Karpas-422 (cell line): ENCODE data around the gene PTBP1. TPM values are rescaled to one million over a fixed set of nuclear protein-coding genes. Genes with fewer than 3 reads are reported as not detected.

Source experiments
- DNase-seq: peaks from one replicate; pipeline ENCODE4 v3.0.0-alpha.2; 2015
- H2AFZ ChIP-seq: fragments of 200-600 bp; sonication (generic); 2 replicates; pipeline ENCODE4 v1.6.1; 2014; ENCODE audit warnings: antibody characterized with exemption, low read length, mixed read lengths
- H3K27ac ChIP-seq: fragments of 200-600 bp; sonication (generic); 2 replicates; pipeline ENCODE4 v1.5.1; 2014; ENCODE audit warnings: mild to moderate bottlenecking, low read length, moderate library complexity
- H3K27me3 ChIP-seq: fragments of 200-600 bp; sonication (generic); 2 replicates; pipeline ENCODE4 v1.6.1; 2014; ENCODE audit warnings: low read length, mixed read lengths
- H3K36me3 ChIP-seq: fragments of 200-600 bp; sonication (generic); 2 replicates; pipeline ENCODE4 v1.6.1; 2014; ENCODE audit warnings: low read length, mixed read lengths; ENCODE audit not compliant: insufficient read depth
- H3K4me1 ChIP-seq: fragments of 200-600 bp; sonication (generic); 2 replicates; pipeline ENCODE4 v1.6.1; 2014; ENCODE audit warnings: mild to moderate bottlenecking, low read length, mixed read lengths
- H3K4me2 ChIP-seq: fragments of 200-600 bp; sonication (generic); 2 replicates; pipeline ENCODE4 v1.6.1; 2014; ENCODE audit warnings: low read length, low read depth, mild to moderate bottlenecking; ENCODE audit not compliant: poor library complexity, severe bottlenecking
- H3K4me3 ChIP-seq: fragments of 200-600 bp; sonication (generic); 2 replicates; pipeline ENCODE4 v1.5.1; 2014; ENCODE audit warnings: mild to moderate bottlenecking, antibody characterized with exemption, low read length, mixed read lengths
- H3K79me2 ChIP-seq: fragments of 200-600 bp; sonication (generic); 2 replicates; pipeline ENCODE4 v1.6.1; 2014; ENCODE audit warnings: mild to moderate bottlenecking, low read length, mixed read lengths
- H3K9ac ChIP-seq: fragments of 200-600 bp; sonication (generic); 2 replicates; pipeline ENCODE4 v1.6.0; 2014; ENCODE audit warnings: low read length
- H3K9me2 ChIP-seq: fragments of 200-600 bp; sonication (generic), shearing (Covaris generic); replicated peaks from 2 replicates; pipeline ENCODE4 v1.6.0; 2014; ENCODE audit warnings: mild to moderate bottlenecking, low read length, moderate library complexity; ENCODE audit not compliant: insufficient read depth
- H3K9me3 ChIP-seq: fragments of 300-700, 200-600 bp; sonication (generic); 2 replicates; pipeline ENCODE4 v1.6.1; 2014; ENCODE audit warnings: low read length, mixed read lengths
- H4K20me1 ChIP-seq: fragments of 200-600 bp; sonication (generic); 2 replicates; pipeline ENCODE4 v1.6.1; 2014; ENCODE audit warnings: mild to moderate bottlenecking, antibody characterized with exemption, low read length, low read depth; ENCODE audit not compliant: insufficient read depth
- total RNA-seq: library from RNA; depleted of rRNA; stranded (reverse); fragments of >200 nt; shearing (Covaris generic); gene quantifications from 2 replicates; pipeline ENCODE4 v1.2.3, GENCODE V29; 2014; ENCODE audit warnings: low replicate concordance

The PTBP1 gene
- total RNA-seq, 1 experiment from 2014 or later: 170 TPM

DNA sequence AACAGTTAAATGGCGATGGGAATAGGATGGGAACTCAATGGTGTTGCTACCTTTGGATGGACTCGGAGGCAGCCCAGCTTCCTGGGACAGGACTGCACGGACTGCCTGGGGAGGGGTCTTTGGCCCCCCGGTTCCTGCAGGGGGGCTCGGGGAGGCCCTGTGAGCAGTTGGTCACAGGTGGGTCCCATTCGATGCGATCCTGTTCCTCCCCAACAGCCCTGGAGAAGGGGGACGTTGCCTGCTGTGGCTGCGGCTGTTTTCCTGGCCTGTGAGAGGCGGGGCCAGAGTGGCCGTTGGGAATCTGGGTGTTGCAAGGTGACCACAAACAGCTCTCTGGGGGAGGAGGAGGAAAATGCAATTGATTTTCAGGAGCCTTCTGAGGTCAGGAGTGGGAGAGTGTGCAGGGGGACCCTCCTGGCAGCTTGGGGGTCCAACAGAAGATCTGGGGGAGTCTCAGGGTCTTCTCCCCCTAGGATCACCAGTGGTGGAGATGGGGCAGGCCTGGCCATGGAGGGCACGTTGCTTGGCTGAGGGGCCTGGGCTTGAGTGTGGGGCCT lies 26.4 kb downstream of the PTBP1 start:
- Histone ChIP-seq H3K9me2 (no peaks in the 10 kb centered on the region), H3K4me1 (no peaks in the 10 kb centered on the region), H3K27me3 (no peaks in the 10 kb centered on the region), H3K4me3 (no peak overlapping the region), H3K36me3 (no peaks in the 10 kb centered on the region), H3K9me3 (no peaks in the 10 kb centered on the region), H3K27ac (no peak overlapping the region), H3K4me2 (no peak overlapping the region), H3K9ac (no peak overlapping the region), H4K20me1 (no peaks in the 10 kb centered on the region), H2AFZ (no peak overlapping the region), H3K79me2 (no peaks in the 10 kb centered on the region)
- DNase-seq: no peak

DNA sequence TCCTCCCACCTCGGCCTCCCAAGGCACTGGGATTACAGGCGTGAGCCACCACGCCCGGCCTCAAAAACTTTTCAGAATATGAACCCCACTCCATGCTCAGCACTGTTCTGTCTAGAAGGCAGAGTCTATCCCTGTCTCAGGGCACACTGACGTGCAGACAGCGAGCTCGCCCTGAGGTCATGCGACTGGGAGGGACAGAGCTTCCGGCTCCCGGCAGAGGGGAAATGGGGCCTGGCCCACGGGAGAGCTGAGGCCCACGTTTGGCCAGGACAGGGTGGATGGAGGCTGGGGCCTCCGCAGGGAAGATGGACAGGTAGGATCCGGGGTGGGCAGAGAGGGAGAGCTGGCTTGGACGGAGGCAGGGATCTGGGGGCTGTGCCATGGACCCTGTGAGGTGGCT lies 27.6 kb downstream of the PTBP1 start:
- Histone ChIP-seq H3K27ac (no peak overlapping the region), H3K36me3 (no peaks in the 10 kb centered on the region), H3K79me2 (no peaks in the 10 kb centered on the region), H3K4me1 (no peaks in the 10 kb centered on the region), H3K9ac (no peak overlapping the region), H3K4me3 (no peak overlapping the region), H3K9me3 (no peaks in the 10 kb centered on the region), H3K27me3 (no peaks in the 10 kb centered on the region), H4K20me1 (no peaks in the 10 kb centered on the region), H3K9me2 (no peaks in the 10 kb centered on the region), H3K4me2 (no peak overlapping the region), H2AFZ (no peak overlapping the region)
- no peak for DNase-seq

DNA sequence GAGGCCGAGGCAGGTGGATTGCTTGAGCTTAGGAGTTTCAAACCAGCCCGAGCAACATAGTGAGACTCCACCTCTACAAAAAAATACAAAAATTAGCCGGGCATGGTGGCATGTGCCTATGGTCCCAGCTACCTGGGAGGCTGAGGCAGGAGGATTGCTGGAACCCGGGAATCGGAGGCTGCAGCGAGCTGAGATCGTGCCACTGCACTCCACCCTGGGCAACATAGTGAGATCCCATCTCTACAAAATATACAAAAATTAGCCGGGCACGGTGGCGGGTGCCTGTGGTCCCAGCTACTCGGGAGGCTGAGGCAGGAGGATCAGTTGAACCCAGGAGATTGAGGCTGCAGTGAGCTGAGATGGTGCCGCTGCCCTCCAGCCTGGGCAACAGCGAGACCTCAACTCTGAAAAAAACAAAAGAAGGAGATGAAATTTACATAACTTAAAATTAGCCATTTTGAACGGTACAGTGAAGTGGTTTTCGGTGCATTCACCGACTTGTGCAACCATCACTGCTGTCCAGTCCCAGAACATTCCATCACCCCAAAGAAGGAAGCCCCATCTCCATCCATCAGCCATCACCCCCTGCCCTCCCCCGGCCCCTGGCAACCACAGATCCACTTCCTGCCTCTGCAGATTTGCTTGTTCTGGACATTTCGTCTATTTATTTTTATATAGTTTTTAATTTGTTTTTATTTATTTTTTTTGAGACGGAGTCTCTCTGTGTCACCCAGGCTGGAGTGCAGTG lies 28.8 kb downstream of the PTBP1 start:
- Histone ChIP-seq H3K79me2 (no peaks in the 10 kb centered on the region), H3K9me3 (no peaks in the 10 kb centered on the region), H3K9ac (no peak overlapping the region), H3K9me2 (no peaks in the 10 kb centered on the region), H3K27me3 (no peaks in the 10 kb centered on the region), H3K36me3 (no peaks in the 10 kb centered on the region), H3K4me1 (no peaks in the 10 kb centered on the region), H2AFZ (no peak overlapping the region), H3K27ac (no peak overlapping the region), H4K20me1 (no peaks in the 10 kb centered on the region), H3K4me3 (no peak overlapping the region), H3K4me2 (no peak overlapping the region)
- DNase-seq: no peak

DNA sequence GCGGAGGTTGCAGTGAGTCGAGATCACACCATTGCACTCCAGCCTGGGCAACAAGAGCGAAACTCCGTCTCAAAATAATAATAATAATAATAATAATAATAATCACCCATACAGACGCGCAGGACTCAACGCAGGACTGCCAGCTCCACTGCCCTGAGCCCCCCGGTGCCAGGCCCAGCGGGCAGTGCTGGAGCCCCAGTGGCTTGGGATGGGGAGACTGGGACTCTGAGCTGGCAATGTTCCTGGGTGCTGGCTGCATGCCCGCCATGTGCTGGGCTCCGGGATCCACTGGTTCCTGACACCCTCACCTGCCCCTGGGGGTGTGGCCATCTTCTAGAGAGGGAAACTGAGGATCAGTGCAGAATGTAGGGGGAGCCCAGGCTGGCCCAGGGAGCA lies 30.1 kb downstream of the PTBP1 start:
- H3K9me3 ChIP-seq: no peaks in the 10 kb centered on the region
- H3K79me2 ChIP-seq: no peaks in the 10 kb centered on the region
- no peak overlapping the region for H3K4me3 ChIP-seq
- H3K9ac ChIP-seq: no peak overlapping the region
- H3K4me2 ChIP-seq: no peak overlapping the region
- H3K27me3 ChIP-seq: no peaks in the 10 kb centered on the region
- H3K4me1 ChIP-seq: no peaks in the 10 kb centered on the region
- H4K20me1 ChIP-seq: no peaks in the 10 kb centered on the region
- no peaks in the 10 kb centered on the region for H3K9me2 ChIP-seq
- no peaks in the 10 kb centered on the region for H3K36me3 ChIP-seq
- H2AFZ ChIP-seq: no peak overlapping the region
- DNase-seq: no peak
- no peak overlapping the region for H3K27ac ChIP-seq

DNA sequence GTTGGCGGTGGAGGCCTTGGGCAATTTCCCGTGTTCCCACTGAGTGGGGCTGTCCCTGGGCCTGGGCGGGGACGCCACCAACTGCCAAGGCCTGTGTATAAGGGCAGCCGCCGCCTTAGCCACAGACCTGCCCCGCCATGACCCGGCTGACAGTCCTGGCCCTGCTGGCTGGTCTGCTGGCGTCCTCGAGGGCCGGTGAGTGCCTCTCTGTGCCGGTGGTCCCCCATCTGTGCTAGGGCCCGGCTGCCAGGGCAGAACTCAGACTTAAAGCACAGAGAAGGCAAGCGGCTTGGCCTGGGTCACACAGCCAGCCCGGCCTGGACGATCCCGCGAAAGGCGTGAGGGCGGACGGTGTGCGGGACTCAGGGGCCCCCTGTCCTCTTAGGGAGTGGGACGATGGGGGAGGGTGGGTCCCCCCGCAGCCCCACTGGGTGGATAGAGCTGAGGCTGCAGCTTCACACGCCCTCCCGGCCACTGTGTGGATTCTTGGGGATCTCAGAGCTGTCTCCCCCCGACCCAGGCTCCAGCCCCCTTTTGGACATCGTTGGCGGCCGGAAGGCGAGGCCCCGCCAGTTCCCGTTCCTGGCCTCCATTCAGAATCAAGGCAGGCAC lies 30.6 kb downstream of the PTBP1 start, which contains the start of gene AZU1:
AZU1 (plus strand) TSS at position 128 of the 612 bp plus-strand sequence; CDS start at position 138, 10 bp downstream.
- H2AFZ ChIP-seq: no peak within 1 kb of the TSS

DNA sequence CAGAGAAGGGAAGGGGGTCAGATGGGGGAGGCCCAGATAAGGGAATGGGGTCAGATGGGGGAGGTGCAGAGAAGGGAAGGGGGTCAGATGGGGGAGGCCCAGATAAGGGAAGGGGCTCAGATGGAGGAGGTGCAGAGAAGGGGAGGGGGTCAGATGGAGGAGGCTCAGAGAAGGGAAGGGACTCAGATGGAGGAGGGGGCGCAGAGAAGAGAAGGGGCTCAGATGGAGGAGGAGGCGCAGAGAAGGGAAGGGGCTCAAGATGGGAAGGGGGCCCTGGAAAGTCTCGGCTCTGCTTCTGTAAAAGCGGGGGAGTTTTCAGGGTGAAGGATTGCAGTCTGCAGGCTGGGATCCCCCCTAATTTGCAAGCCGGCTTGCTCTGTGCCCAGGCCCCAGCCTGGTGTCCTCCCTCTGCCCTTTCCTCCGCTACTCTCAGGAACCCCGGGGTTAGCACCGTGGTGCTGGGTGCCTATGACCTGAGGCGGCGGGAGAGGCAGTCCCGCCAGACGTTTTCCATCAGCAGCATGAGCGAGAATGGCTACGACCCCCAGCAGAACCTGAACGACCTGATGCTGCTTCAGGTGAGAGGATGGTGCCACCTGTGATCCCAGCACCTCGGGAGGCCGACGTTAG lies 32.0 kb downstream of the PTBP1 start:
- no peak overlapping the region for H3K4me3 ChIP-seq
- H4K20me1 ChIP-seq: no peaks in the 10 kb centered on the region
- H3K4me2 ChIP-seq: no peak overlapping the region
- H3K9ac ChIP-seq: no peak overlapping the region
- no peaks in the 10 kb centered on the region for H3K79me2 ChIP-seq
- no peaks in the 10 kb centered on the region for H3K4me1 ChIP-seq
- H2AFZ ChIP-seq: no peak overlapping the region
- no peak for DNase-seq
- H3K27me3 ChIP-seq: no peaks in the 10 kb centered on the region
- H3K27ac ChIP-seq: no peak overlapping the region
- no peaks in the 10 kb centered on the region for H3K9me2 ChIP-seq
- no peaks in the 10 kb centered on the region for H3K9me3 ChIP-seq
- no peaks in the 10 kb centered on the region for H3K36me3 ChIP-seq

More for the DNA sequence above, 30.6 kb downstream of the PTBP1 start, which contains the start of gene AZU1:
- DNase-seq: no peak
- Histone ChIP-seq H3K4me2 (no peak within 1 kb of the TSS), H3K27me3 (no peaks in the 10 kb centered on the region), H3K9me2 (no peaks in the 10 kb centered on the region), H3K9ac (no peak within 1 kb of the TSS), H4K20me1 (no peaks in the 10 kb centered on the region), H3K4me3 (no peak within 1 kb of the TSS), H3K27ac (no peak within 1 kb of the TSS), H3K36me3 (no peaks in the 10 kb centered on the region), H3K79me2 (no peaks in the 10 kb centered on the region), H3K9me3 (no peaks in the 10 kb centered on the region), H3K4me1 (no peaks in the 10 kb centered on the region)

DNA sequence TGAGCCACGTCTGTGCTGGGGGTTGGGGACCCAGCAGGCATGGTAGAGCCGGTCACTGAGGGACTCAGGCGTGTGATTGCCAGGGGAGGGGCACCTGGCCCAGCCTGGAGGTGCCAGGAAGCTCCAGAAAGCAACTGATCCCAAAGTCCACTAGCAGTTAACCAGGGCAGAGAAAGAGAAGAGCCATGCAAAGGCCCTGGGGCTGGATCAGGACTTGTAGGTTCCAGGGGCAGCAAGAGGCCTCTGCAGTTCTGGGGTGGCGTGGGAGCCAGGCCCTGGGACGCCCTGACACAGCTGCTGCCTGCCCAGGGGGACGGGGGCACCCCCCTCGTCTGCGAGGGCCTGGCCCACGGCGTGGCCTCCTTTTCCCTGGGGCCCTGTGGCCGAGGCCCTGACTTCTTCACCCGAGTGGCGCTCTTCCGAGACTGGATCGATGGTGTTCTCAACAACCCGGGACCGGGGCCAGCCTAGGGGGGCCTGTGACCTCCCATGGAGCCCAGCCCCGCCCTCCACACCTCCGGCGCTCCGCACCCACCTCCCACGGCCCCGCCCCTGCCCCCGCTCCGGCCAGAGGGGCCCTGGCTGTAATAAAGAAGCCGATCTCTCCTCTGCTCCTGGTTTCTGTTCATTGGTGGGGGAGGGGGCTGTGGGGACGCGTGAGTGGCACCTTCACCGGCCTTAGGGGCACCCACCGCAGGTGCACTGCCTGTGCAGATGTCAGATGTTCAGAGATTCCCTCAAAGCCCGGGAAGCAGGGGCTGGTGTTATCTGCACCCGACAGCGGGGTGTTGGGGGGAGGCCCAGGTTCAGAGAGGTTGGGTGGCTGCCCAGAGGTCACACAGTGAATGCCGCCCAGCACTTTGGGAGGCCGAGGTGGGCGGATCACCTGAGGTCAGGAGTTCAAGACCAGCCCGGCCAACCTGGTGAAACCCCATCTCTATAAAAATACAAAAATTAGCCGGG lies 34.4 kb downstream of the PTBP1 start:
- no peak for DNase-seq
- no peak overlapping the region for H3K4me2 ChIP-seq
- no peaks in the 10 kb centered on the region for H4K20me1 ChIP-seq
- no peak overlapping the region for H3K4me3 ChIP-seq
- H3K79me2 ChIP-seq: no peaks in the 10 kb centered on the region
- H3K9me3 ChIP-seq: no peaks in the 10 kb centered on the region
- no peaks in the 10 kb centered on the region for H3K36me3 ChIP-seq
- H2AFZ ChIP-seq: no peak overlapping the region
- no peaks in the 10 kb centered on the region for H3K9me2 ChIP-seq
- H3K4me1 ChIP-seq: no peaks in the 10 kb centered on the region
- no peak overlapping the region for H3K9ac ChIP-seq
- H3K27ac ChIP-seq: no peak overlapping the region
- no peaks in the 10 kb centered on the region for H3K27me3 ChIP-seq
